GM12878 (cell line): ENCODE data around the gene CASR. TPM values are rescaled to one million over a fixed set of nuclear protein-coding genes. Genes with fewer than 3 reads are reported as not detected.

Experiments used
- ATAC-seq: fragments of 200-7000 bp; cut with Tn5 transposase; 3 replicates; pipeline ENCODE4 v1.9.1; 2020; ENCODE audit warnings: mild to moderate bottlenecking, moderate library complexity
- BruUV-seq: library from RNA; stranded (reverse); fragments of 400-500 nt; replicated peaks from 2 replicates; lab custom pipeline; 2021; lab: Mats Ljungman, UMichigan
- CTCF ChIA-PET: fragments of 300-600 bp; sonication (Branson Sonifier 250); formaldehyde crosslinking; extraction: SDS; loops from one replicate; lab custom pipeline; 2021; ENCODE audit warnings: inconsistent platforms; lab: Yijun Ruan, JAX
- POLR2A ChIA-PET: fragments of 350-600 bp; formaldehyde crosslinking; extraction: SDS; loops from one replicate; lab custom pipeline; 2021; ENCODE audit warnings: inconsistent platforms; lab: Charles Lee
- RAD21 ChIA-PET: fragments of 300-600 bp; sonication (Branson Sonifier 250); formaldehyde crosslinking; loops from one replicate; lab custom pipeline; 2023; ENCODE audit warnings: antibody characterized with exemption; ENCODE audit not compliant: unreplicated experiment; lab: Charles Lee
- SMC1A ChIA-PET: fragments of 300-600 bp; sonication (Branson Sonifier 250); formaldehyde crosslinking; loops from one replicate; lab custom pipeline; 2023; ENCODE audit not compliant: unreplicated experiment, uncharacterized antibody; lab: Charles Lee
- DNase-seq: peaks from one replicate; pipeline ENCODE4 v3.0.0-alpha.2; 2011; ENCODE audit warnings: low read depth, low spot score
- FAIRE-seq: peaks from 3 replicates; lab custom pipeline; 2011; peaks lifted over from hg19 to GRCh38; lab: Jason Lieb, UNC
- H2AFZ ChIP-seq: 2 replicates; pipeline ENCODE4 v1.6.0; 2011; ENCODE audit warnings: low read depth, low read length, control low read depth; ENCODE audit not compliant: control insufficient read depth
- H3K27ac ChIP-seq: 2 replicates; pipeline ENCODE4 v1.5.1; 2011; ENCODE audit warnings: control low read depth; ENCODE audit not compliant: control insufficient read depth, insufficient read depth
- H3K27me3 ChIP-seq, 2 experiments: replicated peaks in 1 of 2; 2 replicates each; pipeline versions ENCODE4 v1.6.0 to v1.6.1; 2011; ENCODE audit warnings: low read length in 1 of 2; ENCODE audit not compliant: control insufficient read depth in 2 of 2, insufficient read depth in 2 of 2
- H3K36me3 ChIP-seq, 2 experiments: 2 replicates each; pipeline ENCODE4 v1.5.1; 2011; ENCODE audit warnings: low read length in 1 of 2; ENCODE audit not compliant: control insufficient read depth in 2 of 2, insufficient read depth in 2 of 2
- H3K4me1 ChIP-seq: 2 replicates; pipeline ENCODE4 v1.6.1; 2011; ENCODE audit warnings: mild to moderate bottlenecking, low read length, moderate library complexity, mixed read lengths; ENCODE audit not compliant: control insufficient read depth, insufficient read depth
- H3K4me2 ChIP-seq: 2 replicates; pipeline ENCODE4 v1.6.0; 2011; ENCODE audit warnings: control low read depth; ENCODE audit not compliant: control insufficient read depth, insufficient read depth
- H3K4me3 ChIP-seq: fragments of 200-600 bp; sonication (generic); 2 replicates; pipeline ENCODE4 v1.5.1; 2016
- H3K79me2 ChIP-seq: 2 replicates; pipeline ENCODE4 v1.6.0; 2011; ENCODE audit warnings: low read length; ENCODE audit not compliant: control insufficient read depth, insufficient read depth
- H3K9ac ChIP-seq: 2 replicates; pipeline ENCODE4 v1.8.0; 2011; ENCODE audit warnings: low read length, control low read depth, mixed read lengths; ENCODE audit not compliant: control insufficient read depth, insufficient read depth
- H3K9me3 ChIP-seq: replicated peaks from 3 replicates; pipeline ENCODE4 v1.5.1; 2011; ENCODE audit warnings: mild to moderate bottlenecking, low read length; ENCODE audit not compliant: control insufficient read depth, insufficient read depth
- H4K20me1 ChIP-seq: 2 replicates; pipeline ENCODE4 v1.6.0; 2011; ENCODE audit not compliant: control insufficient read depth, insufficient read depth
- HCFC1 ChIP-seq: fragments of 150-350 bp; IDR thresholded peaks from 2 replicates; pipeline ENCODE4 v1.6.1; 2014; ENCODE audit warnings: low read length
- LARP7 ChIP-seq: fragments of 450-650 bp; IDR thresholded peaks from 2 replicates; pipeline ENCODE4 v1.6.1; 2017; ENCODE audit warnings: mild to moderate bottlenecking
- MLLT1 ChIP-seq: fragments of 450-650 bp; IDR thresholded peaks from 2 replicates; pipeline ENCODE4 v1.6.1; 2016; ENCODE audit warnings: mild to moderate bottlenecking
- NFYB ChIP-seq: IDR thresholded peaks from 2 replicates; pipeline ENCODE4 v1.6.1; 2011; ENCODE audit warnings: low read depth, mild to moderate bottlenecking, low read length, improper control_type of control experiment, moderate library complexity; ENCODE audit not compliant: insufficient read depth
- PRDM15 ChIP-seq: fragments of 450-650 bp; formaldehyde crosslinking; IDR thresholded peaks from 2 replicates; pipeline ENCODE4 v1.4.0; 2020; ENCODE audit warnings: mild to moderate bottlenecking, moderate library complexity
- SP1 ChIP-seq: IDR thresholded peaks from one replicate; pipeline ENCODE4 v1.6.1; 2011; ENCODE audit warnings: low read depth, low read length
- WGBS: methylation state at CpG from one replicate; pipeline ENCODE4 v1.1.6; 2016; ENCODE audit warnings: low lambda C conversion rate; ENCODE audit not compliant: insufficient replicate concordance, insufficient coverage; ENCODE audit errors: missing lambda C conversion rate; 5-methylcytosine and 5-hydroxymethylcytosine counted together
- in situ Hi-C: fragments of 300-500 bp; cut with MboI; formaldehyde crosslinking; loops from 9 replicates; pipeline ENCODE4 v1.14.3; 2018; ENCODE audit warnings: mixed read lengths
- intact Hi-C: fragments of 100-400 bp; cut with micrococcal nuclease; formaldehyde crosslinking; loops from one replicate; pipeline ENCODE4 v1.14.2; 2022; ENCODE audit not compliant: unreplicated experiment
- polyA plus RNA-seq, 11 experiments: library from polyadenylated mRNA; depleted of rRNA in 4 of 11; unstranded in 6 of 11; stranded (reverse) in 5 of 11; fragments of >200 nt; fragmentation: Nextera tagmentation in 4 of 11; fragmentation: Illumina TruSeq in 1 of 11; extraction: Ambion mirVana in 4 of 11; extraction: Trizol in 1 of 11; gene quantifications; 1 replicate in 1 of 11; 2 replicates in 10 of 11; pipeline versions ENCODE4 v1.2.1 to v1.2.3, GENCODE V29; 2011 to 2016; ENCODE audit warnings: inconsistent platforms in 2 of 11, missing spikeins in 2 of 11, low read depth in 1 of 11
- total RNA-seq, 4 experiments: library from RNA; depleted of rRNA in 3 of 4; stranded (reverse); fragments of >200 nt in 3 of 4; fragmentation: Illumina TruSeq in 1 of 4; extraction: Trizol in 1 of 4; gene quantifications; 2 replicates each; pipeline versions ENCODE4 v1.2.1 to v1.2.3, GENCODE V29; 2013 to 2021
- TF ChIP-seq, protein P1 (sequence below): IDR thresholded peaks from 2 replicates; pipeline ENCODE4 v1.6.1; 2012; ENCODE audit warnings: mild to moderate bottlenecking, low read depth, low read length

The CASR gene
- total and polyA plus RNA-seq, 10 of the 15 experiments (the other 5 are each of a cell fraction or from before 2014, with no cell fraction given) = 0.04 to 0.37 (median 0.11) TPM

DNA sequence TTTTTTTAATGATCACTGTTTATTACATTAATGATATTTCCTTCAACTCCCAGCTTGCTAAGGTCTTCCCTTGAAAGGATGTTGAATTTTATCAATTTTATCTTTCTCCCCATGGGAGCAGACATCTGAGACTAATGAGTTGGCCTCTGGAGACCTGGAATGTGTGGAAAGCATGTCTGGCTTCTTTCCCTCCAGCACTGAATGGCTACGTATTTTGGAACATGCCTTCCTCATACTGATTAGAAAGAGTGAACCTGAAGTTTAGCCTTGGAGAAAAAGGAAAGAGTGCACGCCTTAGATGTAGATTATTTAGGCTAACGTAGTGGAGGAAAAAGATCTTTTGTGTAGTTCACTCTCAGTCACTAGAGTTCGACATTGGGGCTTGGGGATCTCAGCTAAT is 25.1 kb downstream of the CASR start:
- Histone ChIP-seq H3K27me3 (no peaks in the 10 kb centered on the region), H4K20me1 (no peaks in the 10 kb centered on the region), H2AFZ (no peak overlapping the region), H3K4me3 (no peak overlapping the region), H3K4me2 (no peak overlapping the region), H3K9me3 (no peaks in the 10 kb centered on the region; the same call in 1 of the 3 replicates), H3K79me2 (no peaks in the 10 kb centered on the region), H3K36me3 (no peaks in the 10 kb centered on the region), H3K4me1 (no peaks in the 10 kb centered on the region), H3K9ac (no peak overlapping the region), H3K27ac (no peak overlapping the region)
- no TSS peak for BruUV-seq
- 28% methylated on average over 4 of the region's 4 CpGs for WGBS
- ATAC-seq (no peak), DNase-seq (no peak), FAIRE-seq (no peak)
- intact Hi-C loops (no loop called here), in situ Hi-C loops (no loop called here)
- ChIA-PET SMC1A (interaction anchor here (1.1 to 2.1 kb wide), 4 partner anchors 9 to 11 kb away, joined by 3 to 5 read pairs (median 4); no protein-coding TSS in a partner anchor), CTCF (interaction anchor here (0.9 kb wide), 1 partner anchor 9 kb away, joined by 4 read pairs; no protein-coding TSS in a partner anchor), POLR2A (interaction anchor here (0.5 to 0.6 kb wide), 2 partner anchors 140 to 600 kb away, joined by 3 read pairs; no protein-coding TSS in a partner anchor), RAD21 (no interaction called here)
- TF ChIP-seq MLLT1 = no peak

GRCh38 chr3:122213650-122214049 is 30.2 kb downstream of the CASR start:
- intact Hi-C loops (no loop called here), in situ Hi-C loops (no loop called here)
- Histone ChIP-seq H3K79me2 (no peaks in the 10 kb centered on the region), H3K27me3 (no peaks in the 10 kb centered on the region), H4K20me1 (no peaks in the 10 kb centered on the region), H3K4me2 (no peak overlapping the region), H2AFZ (no peak overlapping the region), H3K9ac (no peak overlapping the region), H3K9me3 (no peaks in the 10 kb centered on the region; the same call in 1 of the 3 replicates), H3K27ac (no peak overlapping the region), H3K36me3 (no peaks in the 10 kb centered on the region), H3K4me3 (no peak overlapping the region), H3K4me1 (0 out of 2 replicates have a peak, but pooled peaks cover 2% of the 10 kb centered on the region)
- ATAC-seq (no peak), DNase-seq (no peak), FAIRE-seq (no peak)
- SMC1A ChIA-PET = interaction anchor here (0.7 to 1.0 kb wide), 2 partner anchors 15 to 17 kb away, joined by 3 read pairs; no protein-coding TSS in a partner anchor
- RAD21 ChIA-PET = no interaction called here
- CTCF ChIA-PET = no interaction called here
- TF ChIP-seq NFYB (no peak), HCFC1 (no peak), PRDM15 (CRISPR knock-in tag) (no peak), LARP7 (no peak), SP1 (no peak)
- TF ChIP-seq, protein P1, sequence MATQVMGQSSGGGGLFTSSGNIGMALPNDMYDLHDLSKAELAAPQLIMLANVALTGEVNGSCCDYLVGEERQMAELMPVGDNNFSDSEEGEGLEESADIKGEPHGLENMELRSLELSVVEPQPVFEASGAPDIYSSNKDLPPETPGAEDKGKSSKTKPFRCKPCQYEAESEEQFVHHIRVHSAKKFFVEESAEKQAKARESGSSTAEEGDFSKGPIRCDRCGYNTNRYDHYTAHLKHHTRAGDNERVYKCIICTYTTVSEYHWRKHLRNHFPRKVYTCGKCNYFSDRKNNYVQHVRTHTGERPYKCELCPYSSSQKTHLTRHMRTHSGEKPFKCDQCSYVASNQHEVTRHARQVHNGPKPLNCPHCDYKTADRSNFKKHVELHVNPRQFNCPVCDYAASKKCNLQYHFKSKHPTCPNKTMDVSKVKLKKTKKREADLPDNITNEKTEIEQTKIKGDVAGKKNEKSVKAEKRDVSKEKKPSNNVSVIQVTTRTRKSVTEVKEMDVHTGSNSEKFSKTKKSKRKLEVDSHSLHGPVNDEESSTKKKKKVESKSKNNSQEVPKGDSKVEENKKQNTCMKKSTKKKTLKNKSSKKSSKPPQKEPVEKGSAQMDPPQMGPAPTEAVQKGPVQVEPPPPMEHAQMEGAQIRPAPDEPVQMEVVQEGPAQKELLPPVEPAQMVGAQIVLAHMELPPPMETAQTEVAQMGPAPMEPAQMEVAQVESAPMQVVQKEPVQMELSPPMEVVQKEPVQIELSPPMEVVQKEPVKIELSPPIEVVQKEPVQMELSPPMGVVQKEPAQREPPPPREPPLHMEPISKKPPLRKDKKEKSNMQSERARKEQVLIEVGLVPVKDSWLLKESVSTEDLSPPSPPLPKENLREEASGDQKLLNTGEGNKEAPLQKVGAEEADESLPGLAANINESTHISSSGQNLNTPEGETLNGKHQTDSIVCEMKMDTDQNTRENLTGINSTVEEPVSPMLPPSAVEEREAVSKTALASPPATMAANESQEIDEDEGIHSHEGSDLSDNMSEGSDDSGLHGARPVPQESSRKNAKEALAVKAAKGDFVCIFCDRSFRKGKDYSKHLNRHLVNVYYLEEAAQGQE = no peak
- WGBS = 0% methylated on average over 2 of the region's 2 CpGs
- POLR2A ChIA-PET = no interaction called here
- BruUV-seq = no TSS peak
